Stomach (tissue), 9 donors: ENCODE results near the gene GPX7. TPM values are rescaled to one million over a fixed set of nuclear protein-coding genes. Genes with fewer than 3 reads are reported as not detected.
A peak's percentile ranks its signal among the peaks of the same experiment; 100 is the strongest.

ENCODE experiments used
- DNase-seq, 2 donors: peaks; one replicate each; pipeline versions ENCODE4 v3.0.0 to v3.0.0-alpha.2; 2013 to 2019
- H3K27ac ChIP-seq, 5 donors: fragments of 200-600 bp in 4 of 5; sonication (generic) in 4 of 5; one replicate each; pipeline ENCODE4 v1.5.1; 2013 to 2019; ENCODE audit warnings: mild to moderate bottlenecking in 1 of 5, moderate library complexity in 1 of 5
- H3K27me3 ChIP-seq, 3 donors: fragments of 200-600 bp; sonication (generic); one replicate each; pipeline ENCODE4 v1.5.1; 2017 to 2019; ENCODE audit warnings: mixed run types in 1 of 3
- H3K36me3 ChIP-seq, 4 donors: fragments of 200-600 bp; sonication (generic); 1 replicate in 3 of 4; 2 replicates in 1 of 4; pipeline ENCODE4 v1.5.1; 2016 to 2019
- H3K4me1 ChIP-seq, 4 donors: fragments of 200-600 bp; sonication (generic); one replicate each; pipeline ENCODE4 v1.5.1; 2016 to 2019
- H3K4me3 ChIP-seq, 4 donors: fragments of 200-600 bp; sonication (generic) in 3 of 4; one replicate each; pipeline ENCODE4 v1.5.1; 2016 to 2019; ENCODE audit warnings: mild to moderate bottlenecking in 1 of 4
- H3K9me3 ChIP-seq, 4 donors: fragments of 200-600 bp; sonication (generic); one replicate each; pipeline ENCODE4 v1.5.1; 2016 to 2019
- CTCF ChIP-seq, 7 experiments: fragments of 450-650 bp in 4 of 7; fragments of 200-600 bp in 3 of 7; sonication (generic) in 3 of 7; IDR thresholded peaks; one replicate each; pipeline ENCODE4 v1.5.1; 2016 to 2019; ENCODE audit warnings: antibody characterized with exemption in 7 of 7, control low read depth in 2 of 7, mild to moderate bottlenecking in 1 of 7
- EP300 ChIP-seq: sonication (generic); formaldehyde crosslinking; IDR thresholded peaks from one replicate; pipeline ENCODE4 v1.6.1; 2017; ENCODE audit warnings: antibody characterized with exemption
- POLR2A ChIP-seq, 4 donors: fragments of 450-650 bp; IDR thresholded peaks; one replicate each; pipeline ENCODE4 v1.6.1; 2016; ENCODE audit warnings: antibody characterized with exemption in 4 of 4, control low read depth in 2 of 4, mild to moderate bottlenecking in 1 of 4, moderate library complexity in 1 of 4
- POLR2AphosphoS5 ChIP-seq, 3 donors: sonication (generic); formaldehyde crosslinking; IDR thresholded peaks; one replicate each; pipeline ENCODE4 v1.6.1; 2016; ENCODE audit warnings: antibody characterized with exemption in 3 of 3
- whole genome bisulfite sequencing, 5 donors: extraction: QIAGEN DNeasy Blood & Tissue Kit in 3 of 5; methylation state at CpG; one replicate each; pipeline versions ENCODE4 v1.1.5 to v1.1.7; 2013 to 2018; 5-methylcytosine and 5-hydroxymethylcytosine counted together
- intact Hi-C: fragments of 100-400 bp; cut with DNase I; formaldehyde crosslinking; loops from one replicate; pipeline ENCODE4 v1.15.1; 2023; ENCODE audit warnings: low total_unique reads
- polyA plus RNA-seq, 3 donors: library from polyadenylated mRNA; stranded (reverse); fragments of 200-250 nt; gene quantifications; one replicate each; pipeline ENCODE4 v1.2.3, GENCODE V29; 2013
- total RNA-seq, 5 donors: library from RNA; depleted of rRNA; stranded (reverse); fragments of >200 nt; gene quantifications; one replicate each; pipeline versions ENCODE4 v1.1.0 to v1.2.3, GENCODE V29; 2014 to 2016
- donor health status: healthy with polysubstance abuse.
- donor health status: Bipolar disorder and iron deficiency.
- donor health status: healthy.

The GPX7 gene
- total and polyA plus RNA-seq, 8 donors = 0.87 to 57.6 (median 7.0) TPM; not detected in 1

GRCh38 chr1:52635321-52636089 lies 33.3 kb downstream of the GPX7 start:
- peaks cover 10 to 28% (median 12%) of the 10 kb centered on the region in 4 donors for H3K4me1 ChIP-seq
- DNase-seq = no peak
- intact Hi-C loops = no loop called here
- WGBS, 5 donors = 38 to 55% (median 49%) methylated on average over 4 of the region's 4 CpGs
- peaks cover 0 to 39% (median 24%) of the 10 kb centered on the region in 3 donors for H3K27me3 ChIP-seq
- H3K36me3 ChIP-seq = no peaks in the 10 kb centered on the region
- no peak for TF ChIP-seq POLR2AphosphoS5 (IDR thresholded peaks at IDR 0.05)
- TF ChIP-seq POLR2A (IDR thresholded peaks at IDR 0.05) = no peak
- TF ChIP-seq CTCF (IDR thresholded peaks at IDR 0.05) = no peak
- TF ChIP-seq EP300 = no peak
- no peak overlapping the region for H3K27ac ChIP-seq
- no peaks in the 10 kb centered on the region for H3K9me3 ChIP-seq
- H3K4me3 ChIP-seq = no peak overlapping the region

- Histone ChIP-seq H3K27ac (peak overlapping the region; percentile 50 to 84 (median 61)), H3K27me3 (peaks cover 0 to 28% (median 18%) of the 10 kb centered on the region in 3 donors), H3K4me1 (peaks cover 10 to 28% (median 12%) of the 10 kb centered on the region in 4 donors), H3K9me3 (no peaks in the 10 kb centered on the region), H3K36me3 (no peaks in the 10 kb centered on the region), H3K4me3 (no peak overlapping the region)
- DNase-seq = peak in 1 of 2 donors; percentile 59
- intact Hi-C loops = no loop called here
- 62 to 72% (median 69%) methylated on average over 11 of the region's 11 CpGs for WGBS, 5 donors
- TF ChIP-seq POLR2A (IDR thresholded peaks at IDR 0.05) (no peak), POLR2AphosphoS5 (IDR thresholded peaks at IDR 0.05) (no peak), EP300 (no peak), CTCF (IDR thresholded peaks at IDR 0.05) (no peak)
Observed at GRCh38 chr1:52636721-52637695, 34.8 kb downstream of the GPX7 start.

- Histone ChIP-seq H3K4me3 (no peak overlapping the region), H3K27ac (peak overlapping the region in 3 of 5 donors; percentile 61 to 84 (median 71)), H3K36me3 (no peaks in the 10 kb centered on the region), H3K9me3 (no peaks in the 10 kb centered on the region), H3K4me1 (peaks cover 6 to 21% (median 7%) of the 10 kb centered on the region in 4 donors), H3K27me3 (peaks cover 0 to 18% (median 8%) of the 10 kb centered on the region in 3 donors)
- intact Hi-C loops = no loop called here
- TF ChIP-seq CTCF (IDR thresholded peaks at IDR 0.05) (no peak), EP300 (no peak), POLR2AphosphoS5 (IDR thresholded peaks at IDR 0.05) (no peak), POLR2A (IDR thresholded peaks at IDR 0.05) (no peak)
- no peak for DNase-seq
- 72 to 83% (median 80%) methylated on average over 4 of the region's 4 CpGs for WGBS, 5 donors
Observed at GRCh38 chr1:52637946-52638345, 35.8 kb downstream of the GPX7 start.

- H3K4me1 ChIP-seq = peaks cover 0 to 4% (median 0%) of the 10 kb centered on the region in 4 donors
- H3K27me3 ChIP-seq = no peaks in the 10 kb centered on the region
- H3K36me3 ChIP-seq = no peaks in the 10 kb centered on the region
- no peak overlapping the region for H3K27ac ChIP-seq
- H3K9me3 ChIP-seq = no peaks in the 10 kb centered on the region
- no peak for DNase-seq
- 86 to 93% (median 90%) methylated on average over 6 of the region's 6 CpGs for WGBS, 5 donors
- TF ChIP-seq POLR2A (IDR thresholded peaks at IDR 0.05) (no peak), CTCF (IDR thresholded peaks at IDR 0.05) (no peak), EP300 (no peak), POLR2AphosphoS5 (IDR thresholded peaks at IDR 0.05) (no peak)
- no peak overlapping the region for H3K4me3 ChIP-seq
- intact Hi-C loops = no loop called here
Observed at GRCh38 chr1:52640697-52641096, 38.5 kb downstream of the GPX7 start.
